COLO829 (cell line): ENCODE measurements around the gene CYB561D1.

Experiments
- DNase-seq: peaks from one replicate; pipeline ENCODE4 v3.0.0; 2012; ENCODE audit warnings: low spot score

The CYB561D1 gene

DNA sequence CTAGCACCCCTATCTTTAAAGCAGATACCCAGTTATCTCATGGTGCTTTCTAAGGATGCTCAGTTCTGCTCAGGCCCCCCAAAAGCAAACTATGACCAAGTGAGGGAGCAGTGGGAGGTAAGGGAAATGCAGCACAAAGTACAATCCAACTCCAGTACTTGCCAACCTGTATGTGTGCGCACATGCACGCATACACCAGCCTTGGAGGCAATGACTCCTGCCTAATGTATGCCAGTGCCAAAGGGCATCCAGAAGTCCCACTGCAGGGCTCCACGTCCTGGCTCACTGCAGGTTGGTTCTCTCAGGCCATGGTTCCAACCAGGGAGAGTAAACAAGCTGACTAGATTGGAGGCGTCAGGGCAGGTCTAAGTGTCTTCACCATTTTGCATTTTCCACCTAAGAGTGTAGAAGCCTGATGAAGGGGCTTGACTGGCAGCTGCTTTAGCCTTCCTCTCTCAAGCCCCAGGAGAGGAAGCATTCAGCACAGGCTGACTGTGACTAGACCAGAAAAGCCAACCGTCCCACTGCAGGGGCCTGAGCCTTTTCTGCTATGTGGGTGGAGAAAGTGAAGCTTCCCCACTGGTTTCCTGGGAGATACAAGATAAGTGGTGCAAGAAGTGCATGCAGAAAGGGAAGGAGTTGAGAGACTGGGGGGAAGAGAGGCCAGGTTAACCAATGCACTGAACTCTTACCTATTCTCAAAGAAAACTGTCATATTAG, 7.9 kb downstream of the CYB561D1 start:
- no peak for DNase-seq

DNA sequence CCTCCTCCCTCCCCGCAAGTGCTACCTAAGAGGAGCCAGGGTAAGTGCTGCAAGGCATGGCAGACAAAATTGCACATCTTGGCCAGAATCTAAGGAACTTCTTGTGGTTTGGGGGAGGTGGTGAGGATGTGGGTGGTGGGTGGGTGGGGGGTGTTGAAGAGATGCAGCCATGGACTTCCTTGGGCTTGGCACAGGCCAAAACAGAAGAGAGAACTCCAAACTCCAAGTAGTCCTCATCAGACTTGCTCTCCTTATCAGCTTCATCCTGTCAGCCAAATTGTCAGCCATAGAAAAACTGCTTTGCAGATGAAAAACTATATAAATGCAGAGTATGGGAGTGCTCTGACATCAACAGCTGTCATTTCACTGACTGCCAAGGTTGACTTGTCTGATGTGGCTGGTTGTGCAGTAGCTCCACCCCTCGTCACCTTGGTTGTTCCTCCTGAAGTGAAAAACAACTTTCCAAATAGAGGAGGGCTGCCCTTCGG, 8.5 kb downstream of the CYB561D1 start:
- no peak for DNase-seq

- no peak for DNase-seq
Measured at GRCh38 chr1:109503935-109504334, 10.0 kb downstream of the CYB561D1 start.

DNA sequence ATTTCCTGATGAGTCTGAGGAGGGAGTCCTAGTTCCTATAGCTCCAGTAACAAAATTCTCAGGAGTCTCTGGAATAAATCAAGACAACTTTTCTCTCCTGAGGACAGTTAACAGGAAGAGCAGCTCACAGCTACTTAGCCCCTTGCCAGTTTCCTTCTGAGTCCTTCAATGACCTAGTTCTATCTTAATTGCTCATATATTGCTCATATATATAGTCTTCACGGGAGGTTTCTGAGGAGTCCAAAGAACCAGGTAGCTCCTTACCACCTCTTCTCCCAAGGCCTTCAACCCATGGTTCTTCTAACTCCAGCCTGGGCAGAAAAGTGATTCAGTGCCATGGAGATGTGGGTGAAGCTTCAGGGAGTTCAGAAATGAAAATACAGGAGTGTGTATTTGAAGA, 11.1 kb downstream of the CYB561D1 start:
- DNase-seq, result no peak

DNA sequence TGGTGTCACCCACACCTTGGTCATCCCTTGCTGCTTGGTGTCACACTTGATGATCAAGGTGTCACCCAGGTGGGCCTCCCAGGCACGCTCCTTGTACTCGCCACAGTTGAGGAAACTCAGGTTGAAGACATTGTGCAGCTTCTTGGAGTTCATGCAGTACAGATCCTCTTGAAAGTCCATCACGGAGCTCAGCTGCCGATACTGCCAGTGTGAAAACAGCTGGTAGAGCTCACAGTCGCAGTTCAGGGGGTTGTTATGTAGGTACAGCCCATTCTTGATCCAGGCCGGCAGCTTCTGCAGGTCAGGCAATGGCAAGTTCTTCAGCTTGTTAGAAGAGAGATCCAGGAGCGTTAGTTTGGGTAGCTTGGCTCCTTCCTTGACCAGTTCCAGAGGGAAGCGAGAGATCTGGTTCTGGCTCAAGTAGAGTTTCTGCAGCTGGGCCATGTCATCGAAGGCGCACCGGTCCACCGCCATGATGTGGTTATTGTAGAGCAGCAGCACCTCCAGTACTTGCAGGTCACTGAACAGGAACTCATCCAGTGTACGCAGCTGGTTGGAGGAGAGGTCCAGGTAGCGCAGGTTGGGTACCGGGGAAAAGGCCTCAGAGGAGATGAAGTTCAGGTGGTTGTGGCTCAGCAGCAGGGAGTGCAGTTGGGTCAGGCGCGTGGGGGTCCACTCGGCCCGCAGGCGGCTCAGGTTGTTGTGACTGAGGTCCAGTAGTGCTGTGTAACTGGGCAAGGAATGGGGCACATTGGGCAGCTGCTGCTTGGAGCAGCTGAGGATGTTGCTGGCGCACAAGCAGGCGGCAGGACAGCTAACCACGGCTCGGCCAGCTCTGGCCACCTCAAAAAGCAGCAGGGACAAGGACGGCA, 14.3 kb downstream of the CYB561D1 start:
- no peak for DNase-seq

DNA sequence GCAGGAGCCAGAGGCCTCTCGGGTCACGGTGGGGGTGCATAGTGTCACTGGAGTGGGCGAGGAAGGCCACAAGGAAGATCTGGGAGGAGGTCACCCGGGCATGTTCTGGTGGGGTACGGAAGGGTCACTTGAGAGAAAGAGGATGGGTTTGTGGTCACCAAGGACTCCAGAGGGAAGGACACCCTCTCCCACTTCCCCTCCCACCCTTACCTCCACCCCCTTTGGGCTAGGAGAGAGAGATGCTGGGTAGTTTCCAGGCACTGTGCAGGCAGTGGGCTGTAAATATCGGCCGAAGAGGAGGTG, 14.9 kb downstream of the CYB561D1 start:
- no peak for DNase-seq

- DNase-seq, result no peak
Measured at GRCh38 chr1:109509176-109510134, 15.6 kb downstream of the CYB561D1 start, which contains the start of gene AMIGO1. AMIGO1 (minus strand) TSS chr1:109509727; CDS start chr1:109508912, 815 bp downstream.

GRCh38 chr1:109513110-109513710, 19.3 kb downstream of the CYB561D1 start:
- no peak for DNase-seq

- DNase-seq, result no peak
Measured at GRCh38 chr1:109514846-109515245, 21.0 kb downstream of the CYB561D1 start.

DNA sequence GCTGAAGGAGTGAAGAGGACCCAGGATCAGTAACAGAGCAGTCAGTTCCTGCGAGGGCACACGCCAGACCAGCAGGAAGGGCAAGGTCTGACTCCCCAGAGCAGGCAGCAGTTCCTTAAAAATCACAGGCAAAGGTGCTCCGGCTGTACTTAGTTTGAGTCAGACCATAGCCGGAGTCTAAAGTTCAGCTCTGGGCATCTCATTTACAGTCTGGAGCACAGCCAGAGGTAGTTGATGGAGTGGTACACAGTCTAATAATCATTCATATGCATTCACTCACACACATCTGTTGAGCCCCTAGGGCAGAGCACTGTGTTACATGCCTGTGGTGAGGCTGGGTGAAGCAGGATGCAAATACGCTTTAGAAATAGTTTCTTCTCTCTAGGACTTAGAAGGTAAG, 23.0 kb downstream of the CYB561D1 start:
- DNase-seq, result no peak

DNA sequence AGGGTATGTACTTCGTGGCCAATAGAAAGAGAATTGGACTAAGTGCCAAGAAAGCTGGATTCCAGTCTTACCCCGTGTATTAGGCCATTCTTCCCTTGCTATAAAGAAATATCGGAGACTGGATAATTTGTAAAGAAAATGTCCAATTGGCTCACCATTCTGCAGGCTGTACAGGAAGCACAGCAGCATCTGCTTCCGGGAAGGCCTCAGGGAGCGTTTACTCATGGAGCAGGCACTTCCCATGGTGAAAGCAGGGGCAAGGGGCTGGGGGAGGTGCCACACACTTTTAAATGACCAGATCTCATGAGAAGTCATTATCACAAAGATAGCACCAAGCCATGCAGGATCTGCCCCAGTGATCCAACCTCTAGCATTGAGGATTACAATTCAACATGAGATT, 23.4 kb downstream of the CYB561D1 start:
- no peak for DNase-seq

DNA sequence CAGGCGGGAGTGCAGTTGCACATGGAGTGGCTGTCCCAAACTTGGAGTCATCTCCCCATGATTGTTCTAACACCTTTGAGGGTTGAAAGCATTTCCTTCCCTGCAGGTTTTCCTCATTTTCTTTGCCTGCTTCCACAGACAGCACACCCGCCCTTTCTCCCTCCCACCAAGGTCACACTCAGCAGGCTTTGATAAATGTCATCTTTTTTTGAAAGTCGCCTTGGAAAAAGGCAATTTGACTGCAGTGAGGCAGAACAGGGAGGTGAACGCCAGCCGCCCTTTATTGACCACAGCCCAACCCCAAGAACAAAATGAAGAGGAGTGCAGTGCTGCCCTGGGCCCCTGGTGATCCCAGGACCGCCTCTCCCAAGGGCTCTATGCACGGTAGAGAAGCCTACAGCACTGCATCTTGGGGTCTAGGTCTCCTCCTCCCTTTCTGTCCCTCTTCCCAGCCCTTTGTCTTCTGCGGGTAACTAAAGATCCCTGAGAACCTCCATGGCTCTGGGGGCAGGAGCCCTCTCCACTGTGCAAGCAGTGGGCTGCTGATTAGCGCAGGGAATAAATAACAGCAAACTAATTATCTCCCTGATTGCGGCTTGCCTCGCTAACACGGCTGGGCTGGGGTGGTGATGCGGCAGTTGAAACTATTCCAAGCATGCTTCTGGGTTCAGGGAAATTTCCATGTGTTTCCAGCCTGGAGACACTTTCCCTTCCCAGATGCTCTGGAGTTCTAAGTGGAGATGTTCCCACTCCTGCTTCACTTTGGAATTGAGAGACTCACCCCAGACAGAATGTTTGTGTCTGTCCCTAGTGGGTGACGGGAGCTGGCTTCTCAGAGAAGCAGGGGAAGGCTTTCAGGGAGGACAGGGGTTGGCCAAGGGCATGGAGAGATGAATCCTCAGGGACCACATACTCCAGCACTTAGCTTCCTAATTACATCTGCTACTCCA, 27.4 kb downstream of the CYB561D1 start:
- no peak for DNase-seq

- no peak for DNase-seq
Measured at GRCh38 chr1:109522026-109522425, 28.1 kb downstream of the CYB561D1 start.

DNA sequence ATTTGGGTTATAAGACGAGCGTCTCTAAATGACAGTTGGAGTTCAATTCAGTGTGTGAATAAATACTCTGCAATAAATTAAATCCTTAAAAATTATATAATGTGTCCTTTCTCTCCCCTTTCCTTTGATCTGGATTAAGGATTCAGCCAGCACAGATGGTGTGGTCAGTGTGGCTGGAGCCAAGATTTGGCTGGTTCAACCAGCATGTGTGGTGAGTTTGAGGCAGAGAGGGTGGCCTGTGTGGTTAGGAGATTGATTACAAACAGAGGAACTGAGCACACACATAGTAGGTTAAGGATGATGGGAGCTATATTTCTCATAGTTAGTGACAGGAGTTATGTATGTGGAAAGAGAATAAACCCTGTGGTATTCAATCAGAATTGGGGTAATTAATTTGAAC, 29.8 kb downstream of the CYB561D1 start:
- DNase-seq, result no peak

- DNase-seq, result no peak
Measured at GRCh38 chr1:109527098-109527811, 33.4 kb downstream of the CYB561D1 start.

DNA sequence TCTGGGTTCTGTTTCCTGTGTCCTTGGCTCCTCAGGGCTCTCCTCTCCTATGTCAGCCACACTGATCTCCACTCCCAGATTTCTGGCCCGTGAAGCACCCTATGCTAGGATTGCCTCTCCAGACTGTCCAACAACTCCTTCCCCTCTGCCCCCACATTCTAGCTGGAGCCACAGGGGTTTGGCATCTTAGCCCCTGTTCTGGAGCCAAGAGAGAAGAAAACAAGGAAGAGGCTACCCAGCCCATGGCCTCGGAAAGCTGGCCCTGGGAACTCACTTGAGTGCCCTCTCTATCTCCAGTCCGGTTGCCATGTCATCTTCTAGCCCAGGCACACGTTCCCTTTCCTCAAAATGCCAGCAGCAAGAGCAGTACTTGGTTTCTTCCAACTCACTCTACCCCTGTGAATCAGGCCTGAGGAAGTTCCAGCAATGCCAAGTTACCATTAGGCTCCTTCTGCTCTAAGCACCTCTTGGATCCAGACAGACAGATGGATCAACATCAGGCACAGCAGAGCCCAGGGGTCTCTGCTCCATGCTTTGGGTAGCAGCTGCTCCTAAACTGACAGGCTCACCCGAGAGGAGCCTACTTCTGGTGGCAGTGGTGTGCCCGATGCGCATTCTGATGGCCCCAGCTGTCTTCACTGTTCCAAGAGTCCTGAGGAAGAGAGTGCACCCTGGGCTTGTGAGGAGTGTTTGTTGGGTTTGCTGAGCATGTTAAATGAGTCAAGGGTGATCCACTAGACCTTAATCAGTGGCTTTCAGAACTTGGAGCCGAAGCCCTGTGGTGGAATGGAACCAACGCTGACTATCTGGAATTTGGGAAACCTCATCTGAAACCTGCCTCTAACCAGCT, 34.2 kb downstream of the CYB561D1 start:
- no peak for DNase-seq

GRCh38 chr1:109528712-109529111, 34.8 kb downstream of the CYB561D1 start:
- DNase-seq, result no peak

DNA sequence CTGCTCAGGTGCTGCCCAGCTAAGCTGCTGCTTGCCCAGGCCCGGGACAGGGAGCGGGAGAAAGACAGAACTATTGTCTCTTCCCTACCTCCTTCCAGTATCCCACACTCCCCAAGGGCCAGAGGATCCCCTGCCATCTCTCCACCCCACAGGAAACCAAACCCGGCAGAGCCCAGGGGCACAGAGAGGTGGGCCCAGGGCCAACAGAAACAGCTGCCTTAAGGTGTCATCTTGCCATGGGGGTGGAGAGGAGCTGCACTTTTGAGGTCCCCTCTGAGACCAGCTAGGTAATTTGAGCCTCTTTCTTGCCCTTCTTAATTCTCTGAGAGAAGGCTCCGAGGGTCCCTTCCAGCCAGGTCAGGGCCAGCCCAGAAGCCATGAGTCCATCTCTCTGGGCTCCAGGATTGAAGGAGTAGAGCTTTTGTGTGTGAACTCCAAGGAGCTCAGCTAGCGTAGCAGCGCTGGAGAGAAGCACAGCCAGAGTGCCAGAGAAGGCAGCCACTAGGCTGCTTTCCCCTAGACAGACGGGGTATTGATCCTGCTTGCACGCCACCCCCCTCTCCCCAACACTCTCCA, 36.1 kb downstream of the CYB561D1 start:
- no peak for DNase-seq
